Right lobe of liver (tissue), 4 donors: Measurements from ENCODE around the gene MET.

Source experiments
- POLR2A ChIP-seq: fragments of 450-650 bp; IDR thresholded peaks from one replicate; pipeline ENCODE4 v1.6.1; 2017; ENCODE audit warnings: antibody characterized with exemption, mild to moderate bottlenecking
- TF ChIP-seq, protein P1 (sequence below), 4 donors: fragments of 200-600 bp in 3 of 4; fragments of 450-650 bp in 1 of 4; IDR thresholded peaks; one replicate each; pipeline versions ENCODE4 v1.5.1 to v1.8.0; 2016 to 2022; ENCODE audit warnings: antibody characterized with exemption in 4 of 4, mild to moderate bottlenecking in 2 of 4
- donor health status: DM: no; HTN: no; CAD: no.
- donor health status: DM: no; HTN: no; CAD: no.
- donor health status: DM: no; HTN: yes; CAD: no.

DNA sequence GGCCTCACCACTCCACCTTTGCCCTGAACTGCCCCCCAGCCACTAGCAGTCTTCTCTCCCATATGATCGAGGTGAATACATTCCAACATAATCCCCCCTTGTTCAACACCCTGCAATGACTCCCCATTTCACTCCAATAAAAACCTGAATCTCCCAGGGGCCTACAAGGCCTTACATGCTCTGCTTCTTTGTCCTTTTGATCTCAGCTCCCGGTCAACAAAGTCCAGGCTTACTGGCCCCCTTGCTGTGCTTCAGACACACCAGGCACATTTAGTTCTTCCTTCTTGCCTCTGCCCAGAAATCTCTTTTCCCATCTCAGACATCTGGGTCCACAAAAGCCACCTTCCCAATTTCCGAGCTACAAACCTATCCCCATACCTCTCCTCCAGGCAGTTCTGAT is 14.0 kb downstream of the MET start:
- TF ChIP-seq, protein P1, sequence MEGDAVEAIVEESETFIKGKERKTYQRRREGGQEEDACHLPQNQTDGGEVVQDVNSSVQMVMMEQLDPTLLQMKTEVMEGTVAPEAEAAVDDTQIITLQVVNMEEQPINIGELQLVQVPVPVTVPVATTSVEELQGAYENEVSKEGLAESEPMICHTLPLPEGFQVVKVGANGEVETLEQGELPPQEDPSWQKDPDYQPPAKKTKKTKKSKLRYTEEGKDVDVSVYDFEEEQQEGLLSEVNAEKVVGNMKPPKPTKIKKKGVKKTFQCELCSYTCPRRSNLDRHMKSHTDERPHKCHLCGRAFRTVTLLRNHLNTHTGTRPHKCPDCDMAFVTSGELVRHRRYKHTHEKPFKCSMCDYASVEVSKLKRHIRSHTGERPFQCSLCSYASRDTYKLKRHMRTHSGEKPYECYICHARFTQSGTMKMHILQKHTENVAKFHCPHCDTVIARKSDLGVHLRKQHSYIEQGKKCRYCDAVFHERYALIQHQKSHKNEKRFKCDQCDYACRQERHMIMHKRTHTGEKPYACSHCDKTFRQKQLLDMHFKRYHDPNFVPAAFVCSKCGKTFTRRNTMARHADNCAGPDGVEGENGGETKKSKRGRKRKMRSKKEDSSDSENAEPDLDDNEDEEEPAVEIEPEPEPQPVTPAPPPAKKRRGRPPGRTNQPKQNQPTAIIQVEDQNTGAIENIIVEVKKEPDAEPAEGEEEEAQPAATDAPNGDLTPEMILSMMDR (IDR thresholded peaks at IDR 0.05) = no peak
- no peak for TF ChIP-seq POLR2A
